Measurements from ENCODE around the gene TOM1L2.

DNA sequence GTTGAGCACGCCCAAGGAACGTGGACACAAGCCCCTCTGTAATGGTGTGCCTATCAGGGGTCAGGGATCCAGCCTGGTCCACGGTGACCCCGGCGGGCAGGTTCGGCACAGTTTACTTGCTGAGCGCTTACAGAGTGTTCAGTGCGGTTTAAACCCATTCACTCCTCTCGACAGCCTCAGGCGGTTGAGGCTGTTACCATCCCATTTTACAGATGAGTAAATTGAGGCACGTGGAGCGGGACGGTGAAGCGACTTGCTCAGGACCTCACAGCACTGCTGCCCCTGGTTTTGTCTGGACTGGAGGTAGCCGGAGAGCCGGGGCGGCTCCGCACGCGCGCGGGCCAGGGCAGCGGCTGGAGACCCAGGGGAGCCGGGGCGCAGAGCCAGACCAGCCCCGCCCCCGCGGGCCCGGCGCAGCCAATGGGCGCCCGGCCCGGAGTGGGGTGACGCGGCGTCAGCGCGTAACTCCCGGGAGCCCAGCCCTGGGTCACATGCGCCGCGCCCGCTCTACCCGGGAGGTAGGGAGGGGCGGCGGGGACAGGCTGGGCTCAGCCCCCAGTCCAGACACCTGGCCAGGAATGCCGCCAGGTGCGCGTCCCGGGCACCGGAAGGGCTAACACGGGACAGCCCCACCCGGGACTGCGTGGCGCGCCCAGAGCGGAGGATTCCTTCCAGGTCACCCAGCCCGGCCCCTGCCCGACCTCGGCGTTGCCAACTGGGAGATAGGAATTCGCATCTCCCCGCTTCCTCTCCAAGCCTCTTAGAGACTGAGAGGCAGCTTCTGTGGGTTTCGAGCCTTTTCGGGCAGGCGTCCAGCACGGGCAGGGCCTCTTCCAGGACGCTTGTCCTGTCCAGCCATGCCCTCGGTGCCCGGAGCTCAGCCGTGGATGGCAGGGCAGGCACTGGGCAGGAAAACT lies 132.2 kb downstream of the TOM1L2 start:
- TF ChIP-seq, protein P1, sequence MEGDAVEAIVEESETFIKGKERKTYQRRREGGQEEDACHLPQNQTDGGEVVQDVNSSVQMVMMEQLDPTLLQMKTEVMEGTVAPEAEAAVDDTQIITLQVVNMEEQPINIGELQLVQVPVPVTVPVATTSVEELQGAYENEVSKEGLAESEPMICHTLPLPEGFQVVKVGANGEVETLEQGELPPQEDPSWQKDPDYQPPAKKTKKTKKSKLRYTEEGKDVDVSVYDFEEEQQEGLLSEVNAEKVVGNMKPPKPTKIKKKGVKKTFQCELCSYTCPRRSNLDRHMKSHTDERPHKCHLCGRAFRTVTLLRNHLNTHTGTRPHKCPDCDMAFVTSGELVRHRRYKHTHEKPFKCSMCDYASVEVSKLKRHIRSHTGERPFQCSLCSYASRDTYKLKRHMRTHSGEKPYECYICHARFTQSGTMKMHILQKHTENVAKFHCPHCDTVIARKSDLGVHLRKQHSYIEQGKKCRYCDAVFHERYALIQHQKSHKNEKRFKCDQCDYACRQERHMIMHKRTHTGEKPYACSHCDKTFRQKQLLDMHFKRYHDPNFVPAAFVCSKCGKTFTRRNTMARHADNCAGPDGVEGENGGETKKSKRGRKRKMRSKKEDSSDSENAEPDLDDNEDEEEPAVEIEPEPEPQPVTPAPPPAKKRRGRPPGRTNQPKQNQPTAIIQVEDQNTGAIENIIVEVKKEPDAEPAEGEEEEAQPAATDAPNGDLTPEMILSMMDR (IDR thresholded peaks at IDR 0.05), result no peak
- no peak for TF ChIP-seq EZH2 (IDR thresholded peaks at IDR 0.05)
